Left ventricle myocardium inferior (tissue), 1 donor: ENCODE measurements around the gene FAM168B. TPM values are rescaled to one million over a fixed set of nuclear protein-coding genes. Genes with fewer than 3 reads are reported as not detected.

ENCODE experiments used
- DNase-seq: peaks from one replicate; pipeline ENCODE4 v3.0.0-alpha.2; 2020
- H3K27ac ChIP-seq: fragments of 200-600 bp; replicated peaks from 2 replicates; pipeline ENCODE4 v1.8.0; 2021
- H3K27me3 ChIP-seq: fragments of 200-600 bp; 2 replicates; pipeline ENCODE4 v1.8.0; 2021; ENCODE audit warnings: low read depth
- H3K36me3 ChIP-seq: fragments of 200-600 bp; 2 replicates; pipeline ENCODE4 v1.8.0; 2021
- H3K4me1 ChIP-seq: fragments of 200-600 bp; 2 replicates; pipeline ENCODE4 v1.8.0; 2021
- H3K4me3 ChIP-seq: fragments of 200-600 bp; 2 replicates; pipeline ENCODE4 v1.8.0; 2021; ENCODE audit warnings: mild to moderate bottlenecking, moderate library complexity
- H3K9me3 ChIP-seq: fragments of 200-600 bp; replicated peaks from 2 replicates; pipeline ENCODE4 v1.8.0; 2021
- intact Hi-C: fragments of 100-400 bp; cut with micrococcal nuclease; formaldehyde crosslinking; loops from one replicate; pipeline ENCODE4 v1.11.0; 2022
- total RNA-seq: library from RNA; stranded (reverse); fragmentation: NEBNext Ultra II Directional; extraction: Animal tissue kit (Norgen Biotek cat#: 25700); gene quantifications from one replicate; pipeline ENCODE4 v1.2.1, GENCODE V29; 2021
- TF ChIP-seq, protein P1 (sequence below): fragments of 200-600 bp; IDR thresholded peaks from 2 replicates; pipeline ENCODE4 v1.8.0; 2021; ENCODE audit warnings: antibody characterized with exemption, mild to moderate bottlenecking, borderline replicate concordance
- donor health status: DM: no; HTN: yes; CAD: no; lungs with severe emphysema.

FAM168B gene
- total RNA-seq, 1 donor from 2014 or later = 90.5 TPM

DNA sequence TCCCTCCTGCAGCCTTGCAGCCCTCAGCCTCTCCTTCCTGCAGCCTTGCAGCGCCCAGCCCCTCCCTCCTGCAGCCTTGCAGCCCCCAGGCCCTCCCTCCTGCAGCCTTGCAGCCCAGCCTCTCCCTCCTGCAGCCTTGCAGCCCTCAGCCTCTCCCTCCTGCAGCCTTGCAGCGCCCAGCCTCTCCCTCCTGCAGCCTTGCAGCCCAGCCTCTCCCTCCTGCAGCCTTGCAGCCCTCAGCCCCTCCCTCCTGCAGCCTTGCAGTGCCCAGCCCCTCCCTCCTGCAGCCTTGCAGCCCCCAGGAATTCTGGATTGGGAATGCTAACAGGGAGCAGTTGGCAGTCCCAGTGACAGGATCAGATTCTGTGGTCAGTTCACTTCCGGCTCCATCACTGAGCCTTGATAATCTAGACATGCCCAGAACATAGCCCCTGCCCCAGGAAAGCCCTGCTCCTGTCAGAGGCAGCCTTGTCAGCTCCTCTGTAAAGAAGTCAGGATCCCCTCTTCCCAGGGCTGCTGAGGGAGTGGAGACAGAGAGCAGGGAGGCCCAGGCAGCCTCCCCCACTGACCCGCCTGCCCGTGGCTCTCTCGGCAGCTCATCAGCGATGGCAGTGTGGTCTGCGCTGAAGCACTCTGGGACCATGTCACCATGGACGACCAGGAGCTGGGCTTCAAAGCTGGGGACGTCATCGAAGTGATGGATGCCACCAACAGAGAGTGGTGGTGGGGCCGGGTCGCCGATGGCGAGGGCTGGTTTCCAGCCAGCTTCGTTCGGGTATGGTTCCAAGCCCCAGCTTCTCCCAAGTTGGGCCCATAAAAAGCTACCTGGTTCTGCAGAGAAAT lies 54.8 kb downstream of the FAM168B start:
- Histone ChIP-seq H3K27ac (no peak overlapping the region), H3K4me1 (peaks cover 18% of the 10 kb centered on the region), H3K27me3 (peaks cover 79% of the 10 kb centered on the region), H3K4me3 (no peak overlapping the region), H3K36me3 (no peaks in the 10 kb centered on the region), H3K9me3 (no peaks in the 10 kb centered on the region)
- no peak for DNase-seq
- intact Hi-C loops = no loop called here
- TF ChIP-seq, protein P1, sequence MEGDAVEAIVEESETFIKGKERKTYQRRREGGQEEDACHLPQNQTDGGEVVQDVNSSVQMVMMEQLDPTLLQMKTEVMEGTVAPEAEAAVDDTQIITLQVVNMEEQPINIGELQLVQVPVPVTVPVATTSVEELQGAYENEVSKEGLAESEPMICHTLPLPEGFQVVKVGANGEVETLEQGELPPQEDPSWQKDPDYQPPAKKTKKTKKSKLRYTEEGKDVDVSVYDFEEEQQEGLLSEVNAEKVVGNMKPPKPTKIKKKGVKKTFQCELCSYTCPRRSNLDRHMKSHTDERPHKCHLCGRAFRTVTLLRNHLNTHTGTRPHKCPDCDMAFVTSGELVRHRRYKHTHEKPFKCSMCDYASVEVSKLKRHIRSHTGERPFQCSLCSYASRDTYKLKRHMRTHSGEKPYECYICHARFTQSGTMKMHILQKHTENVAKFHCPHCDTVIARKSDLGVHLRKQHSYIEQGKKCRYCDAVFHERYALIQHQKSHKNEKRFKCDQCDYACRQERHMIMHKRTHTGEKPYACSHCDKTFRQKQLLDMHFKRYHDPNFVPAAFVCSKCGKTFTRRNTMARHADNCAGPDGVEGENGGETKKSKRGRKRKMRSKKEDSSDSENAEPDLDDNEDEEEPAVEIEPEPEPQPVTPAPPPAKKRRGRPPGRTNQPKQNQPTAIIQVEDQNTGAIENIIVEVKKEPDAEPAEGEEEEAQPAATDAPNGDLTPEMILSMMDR = no peak

DNA sequence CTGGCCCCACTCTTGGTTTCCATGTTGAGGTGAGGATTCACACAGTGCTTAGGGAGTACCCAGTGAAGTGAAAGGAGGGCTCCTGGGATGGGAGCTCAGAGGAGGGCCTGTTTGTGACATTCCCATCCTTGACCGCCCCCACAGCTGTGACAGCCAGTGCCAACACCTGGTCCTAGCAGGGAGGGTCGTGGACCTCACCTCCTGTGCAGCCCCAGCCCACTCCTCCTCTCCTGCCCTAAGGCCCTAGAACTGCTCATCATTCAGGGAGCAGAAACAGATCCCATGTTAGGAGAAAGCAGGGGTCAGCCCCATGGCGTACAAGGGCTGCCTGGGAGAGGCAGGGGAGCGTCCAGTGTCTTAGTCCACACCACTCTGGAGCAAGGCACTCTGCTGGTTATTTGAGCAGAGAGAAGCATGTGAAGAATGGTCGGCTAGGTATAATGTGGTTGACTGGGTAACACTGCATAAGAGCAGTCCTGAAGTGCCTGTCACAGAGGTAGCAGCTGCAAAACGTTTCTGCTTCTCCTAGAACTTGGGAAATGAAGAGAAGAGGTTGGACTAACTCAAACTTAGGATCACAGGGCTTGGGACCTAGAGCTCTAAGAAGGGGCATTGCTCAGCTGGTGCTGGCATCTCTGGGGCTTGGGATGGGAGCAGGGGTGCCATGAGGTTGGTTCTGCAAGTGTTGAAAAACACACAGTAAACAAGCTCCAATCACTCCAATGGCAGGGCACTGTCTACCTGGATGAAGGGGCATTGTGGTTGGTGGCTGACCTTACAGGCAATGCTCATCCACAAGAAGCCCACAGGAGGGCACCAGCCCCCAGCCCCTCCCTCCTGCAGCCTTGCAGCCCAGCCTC lies 55.6 kb downstream of the FAM168B start:
- DNase-seq = no peak
- no peaks in the 10 kb centered on the region for H3K9me3 ChIP-seq
- H3K4me3 ChIP-seq = no peak overlapping the region
- H3K36me3 ChIP-seq = no peaks in the 10 kb centered on the region
- peaks cover 18% of the 10 kb centered on the region for H3K4me1 ChIP-seq
- no peak overlapping the region for H3K27ac ChIP-seq
- TF ChIP-seq, protein P1 = no peak
- intact Hi-C loops = no loop called here
- peaks cover 85% of the 10 kb centered on the region for H3K27me3 ChIP-seq

DNA sequence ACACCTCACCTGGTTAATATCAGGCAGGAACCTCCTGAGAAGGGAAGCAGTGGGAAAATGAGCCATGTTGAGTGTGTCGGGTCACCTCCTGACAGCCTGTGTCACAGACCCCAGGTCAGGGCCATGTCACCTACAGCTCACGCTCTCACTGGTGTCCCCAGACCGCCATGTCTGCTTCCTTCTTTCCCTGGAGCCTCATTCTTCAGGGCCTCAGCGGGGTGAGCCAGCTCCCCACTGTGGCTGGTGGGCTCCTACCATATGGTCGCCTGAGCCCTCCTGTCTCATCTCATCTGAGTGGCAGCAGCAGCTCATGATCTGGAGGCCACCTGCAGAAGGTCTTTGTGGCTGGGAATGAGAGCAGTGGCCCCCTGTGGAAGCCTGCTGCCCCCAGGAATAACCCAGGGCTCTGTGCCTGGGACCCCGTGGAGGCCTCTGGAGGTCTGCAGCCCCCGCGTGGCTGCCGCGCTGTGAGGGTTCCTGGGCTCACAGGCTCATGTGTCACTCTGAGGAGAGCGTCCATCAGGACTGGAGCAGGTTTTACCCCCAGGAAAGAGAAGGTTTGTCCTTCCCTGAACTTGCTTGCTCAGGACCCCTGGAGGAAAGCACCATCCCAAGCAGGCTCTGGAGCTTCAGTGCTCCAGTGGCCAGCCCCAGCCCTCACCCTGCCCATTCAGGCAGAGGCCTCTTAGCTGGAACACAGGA lies 56.4 kb downstream of the FAM168B start:
- Histone ChIP-seq H3K27ac (no peak overlapping the region), H3K9me3 (no peaks in the 10 kb centered on the region), H3K27me3 (peaks cover 85% of the 10 kb centered on the region), H3K4me1 (peaks cover 18% of the 10 kb centered on the region), H3K36me3 (no peaks in the 10 kb centered on the region), H3K4me3 (no peak overlapping the region)
- DNase-seq = no peak
- TF ChIP-seq, protein P1 = no peak
- intact Hi-C loops = no loop called here

DNA sequence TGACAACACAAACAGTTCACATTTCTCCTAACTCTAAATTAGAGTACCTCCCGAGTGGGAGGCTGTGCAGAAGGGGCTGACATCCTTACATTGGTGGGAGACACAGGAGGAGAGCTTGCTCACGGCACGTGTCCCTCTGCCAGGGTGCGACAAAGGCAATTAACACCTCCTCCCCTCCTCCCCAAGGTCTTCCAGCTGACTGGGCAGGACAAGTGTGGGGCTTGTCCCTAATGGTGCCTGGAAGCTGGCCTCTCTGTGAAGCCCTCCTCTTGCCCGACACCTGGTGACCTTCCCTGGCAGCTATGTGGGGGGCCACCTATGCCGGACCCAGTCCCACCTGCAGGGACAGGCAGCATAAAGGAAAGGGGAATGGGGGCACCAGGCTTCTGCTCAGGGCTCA lies 57.0 kb downstream of the FAM168B start:
- H3K4me3 ChIP-seq = no peak overlapping the region
- H3K27me3 ChIP-seq = peaks cover 79% of the 10 kb centered on the region
- DNase-seq = no peak
- no peaks in the 10 kb centered on the region for H3K36me3 ChIP-seq
- intact Hi-C loops = no loop called here
- H3K27ac ChIP-seq = no peak overlapping the region
- H3K4me1 ChIP-seq = peaks cover 18% of the 10 kb centered on the region
- H3K9me3 ChIP-seq = no peaks in the 10 kb centered on the region
- TF ChIP-seq, protein P1 = no peak

DNA sequence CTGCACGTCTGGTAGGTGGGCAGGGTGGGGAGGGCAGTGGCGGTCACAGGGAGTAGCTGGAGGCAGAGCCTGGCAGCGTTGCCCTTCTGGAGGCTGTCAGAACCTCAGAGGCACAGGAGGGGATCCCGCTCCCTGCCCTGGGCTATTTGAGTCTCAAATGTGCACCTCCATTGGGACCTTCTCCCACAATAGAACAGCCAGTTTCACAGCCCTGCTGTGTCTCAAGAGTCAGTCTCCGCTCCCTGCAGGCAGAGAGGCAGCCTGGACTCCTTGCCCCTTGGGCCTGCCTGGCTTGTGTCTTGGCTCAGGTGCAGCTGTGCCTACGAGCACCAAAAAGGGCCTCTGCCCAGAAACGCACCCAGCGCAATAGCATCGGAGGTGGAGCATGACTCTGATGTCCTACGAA lies 57.4 kb downstream of the FAM168B start:
- TF ChIP-seq, protein P1 = no peak
- Histone ChIP-seq H3K36me3 (no peaks in the 10 kb centered on the region), H3K4me3 (no peak overlapping the region), H3K27ac (no peak overlapping the region), H3K4me1 (peaks cover 18% of the 10 kb centered on the region), H3K9me3 (no peaks in the 10 kb centered on the region), H3K27me3 (peaks cover 75% of the 10 kb centered on the region)
- intact Hi-C loops = no loop called here
- DNase-seq = no peak
